ENCODE results near the gene GPR17.
A peak's percentile ranks its signal among the peaks of the same experiment; 100 is the strongest.

Gene GPR17

DNA sequence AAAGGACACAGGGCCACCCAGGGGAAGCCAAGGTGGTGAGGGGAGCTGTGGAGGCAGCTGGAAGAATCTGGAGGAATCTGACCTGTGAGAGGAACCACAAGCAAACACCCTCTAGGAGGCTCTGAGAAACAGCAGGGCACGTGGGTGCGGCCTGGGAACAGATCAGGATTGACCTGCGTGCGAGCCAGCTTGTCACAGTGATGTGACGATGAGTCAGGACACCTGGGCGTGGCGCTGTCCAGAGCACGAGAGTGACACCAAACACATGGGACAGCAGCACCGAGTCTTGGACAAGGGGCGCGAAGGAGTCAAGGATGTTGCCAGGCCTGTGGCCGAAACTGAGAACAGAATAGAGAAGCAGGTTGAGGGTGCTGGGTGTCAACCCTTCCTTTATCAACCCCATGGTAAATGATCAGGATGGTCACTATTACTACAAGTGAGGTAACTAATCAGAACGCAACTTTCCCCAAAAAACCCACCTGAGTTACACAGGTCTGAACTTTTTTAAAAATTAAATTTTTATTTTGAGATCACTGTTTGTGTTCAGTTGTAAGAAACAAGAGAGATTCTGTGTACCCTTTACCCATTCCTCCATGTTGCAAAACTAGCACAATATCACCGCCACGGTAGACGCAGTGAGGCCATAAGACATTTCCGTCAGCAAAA, 54.7 kb downstream of the GPR17 start:
- DNase-seq: no peak

DNA sequence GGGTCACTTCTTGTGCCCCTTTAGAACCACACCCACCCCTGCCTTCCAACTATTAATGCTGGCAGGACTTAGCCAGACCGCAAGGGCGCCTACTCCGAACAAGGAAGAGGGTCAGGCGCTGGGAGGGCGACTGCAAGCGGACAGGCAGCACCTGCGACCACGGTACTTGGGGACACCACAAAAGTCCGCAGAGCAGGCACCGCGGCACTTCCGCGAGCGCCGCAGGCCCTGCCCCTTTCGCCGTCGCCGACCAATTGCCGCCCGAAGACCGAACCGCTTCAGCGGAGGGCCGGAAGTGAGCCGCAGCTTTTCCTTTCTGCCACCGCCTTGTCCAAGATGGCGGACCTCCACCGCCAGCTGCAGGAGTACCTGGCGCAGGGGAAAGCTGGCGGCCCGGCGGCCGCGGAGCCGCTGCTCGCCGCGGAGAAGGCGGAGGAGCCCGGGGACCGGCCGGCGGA, 55.3 kb downstream of the GPR17 start, which contains the start of gene SFT2D3:
SFT2D3 (plus strand) TSS at position 305 of the 458 bp plus-strand sequence; CDS start at position 337, 32 bp downstream.
- DNase-seq: peak; percentile 93

DNA sequence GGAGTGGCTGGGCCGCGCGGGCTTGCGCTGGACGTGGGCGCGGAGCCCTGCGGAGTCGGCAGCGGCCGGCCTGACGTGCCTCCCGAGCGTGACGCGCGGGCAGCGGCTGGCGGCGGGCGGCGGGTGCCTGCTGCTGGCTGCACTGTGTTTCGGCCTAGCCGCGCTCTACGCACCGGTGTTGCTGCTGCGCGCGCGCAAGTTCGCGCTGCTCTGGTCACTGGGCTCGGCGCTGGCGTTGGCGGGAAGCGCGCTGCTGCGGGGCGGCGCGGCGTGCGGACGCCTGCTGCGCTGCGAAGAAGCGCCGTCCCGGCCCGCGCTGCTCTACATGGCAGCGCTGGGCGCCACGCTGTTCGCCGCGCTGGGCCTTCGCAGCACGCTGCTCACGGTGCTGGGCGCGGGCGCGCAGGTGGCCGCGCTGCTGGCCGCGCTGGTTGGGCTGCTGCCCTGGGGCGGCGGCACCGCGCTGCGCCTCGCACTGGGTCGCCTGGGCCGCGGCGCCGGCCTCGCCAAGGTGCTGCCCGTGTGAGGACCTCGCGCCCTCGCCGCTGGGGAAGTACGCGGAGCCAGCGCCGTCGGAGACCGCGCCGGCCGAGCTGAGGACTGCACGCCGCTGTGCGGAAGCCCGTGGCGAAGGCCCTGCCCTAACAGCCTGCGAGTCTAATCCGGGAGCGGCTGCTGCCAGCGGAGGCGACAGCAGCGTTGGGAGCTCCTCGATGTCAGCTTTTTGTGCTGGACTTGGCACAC, 55.9 kb downstream of the GPR17 start:
- DNase-seq: peak; percentile 69

Measured in NCI-H345 (cell line).